Mesodermal cell (in vitro differentiated cells): ENCODE measurements around the gene KPNA3. TPM values are rescaled to one million over a fixed set of nuclear protein-coding genes. Genes with fewer than 3 reads are reported as not detected.

ENCODE experiments used
- H3K27ac ChIP-seq: 2 replicates; pipeline ENCODE4 v1.7.0; 2013; ENCODE audit warnings: mild to moderate bottlenecking, low read depth, low read length, moderate library complexity; ENCODE audit not compliant: severe bottlenecking
- H3K36me3 ChIP-seq: 2 replicates; pipeline ENCODE4 v1.7.1; 2013; ENCODE audit warnings: mild to moderate bottlenecking, low read length, moderate library complexity; ENCODE audit not compliant: control insufficient read depth, insufficient read depth
- H3K4me1 ChIP-seq: one replicate; pipeline ENCODE4 v1.7.1; 2013; ENCODE audit warnings: mild to moderate bottlenecking, low read length; ENCODE audit not compliant: insufficient read depth, control insufficient read depth, poor library complexity, severe bottlenecking
- H3K4me3 ChIP-seq: 2 replicates; pipeline ENCODE4 v1.7.0; 2013; ENCODE audit warnings: low read length, control low read depth, mild to moderate bottlenecking; ENCODE audit not compliant: insufficient read depth, poor library complexity, severe bottlenecking; ENCODE audit errors: extremely low read depth
- H3K9me3 ChIP-seq: 2 replicates; pipeline ENCODE4 v1.7.1; 2013; ENCODE audit warnings: mild to moderate bottlenecking, low read length, moderate library complexity; ENCODE audit not compliant: control insufficient read depth
- WGBS, 2 experiments: methylation state at CpG; one replicate each; pipeline ENCODE4 v1.1.5; 2013; ENCODE audit warnings: missing lambda C conversion rate in 2 of 2; ENCODE audit not compliant: insufficient coverage in 2 of 2; 5-methylcytosine and 5-hydroxymethylcytosine counted together
- polyA plus RNA-seq, 2 experiments: library from polyadenylated mRNA; stranded (reverse); fragments of 50-300 nt; gene quantifications; one replicate each; pipeline ENCODE4 v1.2.3, GENCODE V29; 2013

Gene KPNA3
- polyA plus RNA-seq (2013, experiment 1 of 2), result 46.4 TPM
- 53.0 TPM for polyA plus RNA-seq (2013, experiment 2 of 2)

DNA sequence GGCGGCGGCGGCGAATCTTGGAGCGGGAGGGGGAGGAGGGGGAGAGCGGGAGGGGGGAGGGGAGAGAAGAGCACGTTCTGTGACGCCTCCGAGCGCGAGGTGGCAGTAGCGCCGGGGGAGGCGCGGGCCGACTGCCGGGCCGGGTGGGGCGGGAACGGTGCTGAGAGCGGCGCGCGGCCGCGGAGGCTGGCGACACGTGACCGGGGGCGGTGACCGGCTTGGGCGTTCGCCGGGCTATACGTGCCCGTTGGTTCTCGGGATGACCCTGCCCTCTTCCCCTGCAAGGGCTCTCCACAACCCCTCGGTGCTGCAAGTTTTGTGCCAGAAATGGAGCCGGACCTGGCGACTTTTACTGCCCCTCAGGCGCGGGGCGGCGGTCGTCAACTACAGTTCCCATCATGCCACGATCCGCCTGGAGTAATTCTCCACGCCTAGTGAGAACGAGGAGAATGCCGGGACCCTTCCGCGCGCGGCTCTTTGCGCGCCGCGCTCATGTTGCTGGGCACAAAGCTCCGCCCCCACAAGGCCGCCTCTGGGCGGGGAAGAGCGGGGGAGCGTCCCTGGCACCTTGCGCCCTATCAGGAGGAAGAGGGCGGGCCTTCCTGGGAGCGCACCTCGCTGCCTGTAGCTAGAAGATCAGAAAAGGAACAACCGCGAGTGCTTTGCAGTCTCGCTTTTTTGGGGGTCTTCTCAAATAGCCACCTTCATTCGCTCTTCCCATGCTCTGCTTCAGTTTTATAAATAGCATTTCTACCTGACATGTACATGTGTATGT lies at the start of gene KPNA3:
KPNA3 (minus strand) TSS at position 133 of the 775 bp plus-strand sequence. CDS start 176 bp downstream, outside the sequence.
- WGBS, 2 experiments, result 0% methylated on average over 40 to 55 of the region's 71 CpGs
- peaks cover 5% of the 10 kb centered on the region for H3K4me1 ChIP-seq
- peak within 1 kb of the TSS; percentile 79 for H3K4me3 ChIP-seq
- no peaks in the 10 kb centered on the region for H3K9me3 ChIP-seq
- peak within 1 kb of the TSS; percentile 96 for H3K27ac ChIP-seq
- H3K36me3 ChIP-seq, result peaks cover 8% of the 10 kb centered on the region

GRCh38 chr13:49841964-49842363 lies 49.5 kb upstream of the KPNA3 start:
- no peak overlapping the region for H3K4me3 ChIP-seq
- H3K9me3 ChIP-seq, result no peaks in the 10 kb centered on the region
- H3K27ac ChIP-seq, result no peak overlapping the region
- no peaks in the 10 kb centered on the region for H3K36me3 ChIP-seq
- peaks cover 11% of the 10 kb centered on the region for H3K4me1 ChIP-seq
- WGBS, 2 experiments, result 80 to 93% methylated on average over 1 of the region's 2 CpGs

DNA sequence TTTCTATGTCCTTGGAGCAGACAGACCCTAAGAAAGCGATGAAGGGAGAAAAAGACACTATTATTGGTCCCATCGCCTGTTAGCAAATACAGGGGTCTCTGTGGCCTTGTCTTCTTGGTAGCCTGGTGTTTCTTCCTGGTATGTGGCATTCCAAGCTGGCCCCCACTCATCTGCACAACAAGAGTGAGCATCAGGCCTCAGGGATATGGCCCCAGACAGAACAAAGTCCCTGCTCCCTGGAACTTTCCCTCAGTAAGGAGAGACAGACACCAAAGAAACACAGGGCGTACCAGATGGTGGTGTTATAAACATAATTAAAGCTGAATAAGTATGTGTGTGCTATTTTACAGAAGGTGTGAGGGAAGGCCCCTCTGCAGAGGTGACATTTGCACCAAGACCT lies 48.2 kb upstream of the KPNA3 start:
- Histone ChIP-seq H3K4me3 (no peak overlapping the region), H3K4me1 (peaks cover 16% of the 10 kb centered on the region), H3K27ac (no peak overlapping the region), H3K36me3 (no peaks in the 10 kb centered on the region), H3K9me3 (no peaks in the 10 kb centered on the region)
- 80% methylated on average over 1 of the region's 3 CpGs; no CpG with 5 or more reads in 1 of the 2 experiments for WGBS, 2 experiments

GRCh38 chr13:49840266-49840665 lies 47.8 kb upstream of the KPNA3 start:
- Histone ChIP-seq H3K4me3 (no peak overlapping the region), H3K27ac (no peak overlapping the region), H3K36me3 (no peaks in the 10 kb centered on the region), H3K4me1 (peaks cover 16% of the 10 kb centered on the region), H3K9me3 (no peaks in the 10 kb centered on the region)
- WGBS, 2 experiments, result 88 to 95% methylated on average over 2 to 4 of the region's 4 CpGs

GRCh38 chr13:49838989-49839388 lies 46.5 kb upstream of the KPNA3 start:
- WGBS, 2 experiments, result 90 to 94% methylated on average over 2 to 3 of the region's 4 CpGs
- H3K9me3 ChIP-seq, result no peaks in the 10 kb centered on the region
- H3K36me3 ChIP-seq, result no peaks in the 10 kb centered on the region
- no peak overlapping the region for H3K4me3 ChIP-seq
- H3K27ac ChIP-seq, result no peak overlapping the region
- peaks cover 16% of the 10 kb centered on the region for H3K4me1 ChIP-seq

- Histone ChIP-seq H3K27ac (no peak overlapping the region), H3K4me3 (no peak overlapping the region), H3K36me3 (no peaks in the 10 kb centered on the region), H3K9me3 (no peaks in the 10 kb centered on the region), H3K4me1 (peaks cover 16% of the 10 kb centered on the region)
- WGBS, 2 experiments, result 44 to 49% methylated on average over 4 to 5 of the region's 5 CpGs
These were observed 44.0 kb upstream of the KPNA3 start for GRCh38 chr13:49836516-49836915.

- Histone ChIP-seq H3K4me1 (peaks cover 6% of the 10 kb centered on the region), H3K4me3 (no peak overlapping the region), H3K36me3 (no peaks in the 10 kb centered on the region), H3K27ac (no peak overlapping the region), H3K9me3 (no peaks in the 10 kb centered on the region)
- WGBS, 2 experiments, result 88 to 96% methylated on average over 4 of the region's 5 CpGs
These were observed 40.9 kb upstream of the KPNA3 start for GRCh38 chr13:49833402-49833801.

- H3K27ac ChIP-seq, result no peak overlapping the region
- H3K4me1 ChIP-seq, result peaks cover under 1% of the 10 kb centered on the region
- no peak overlapping the region for H3K4me3 ChIP-seq
- no peaks in the 10 kb centered on the region for H3K9me3 ChIP-seq
- WGBS, 2 experiments, result 92 to 93% methylated on average over 2 of the region's 4 CpGs
- no peaks in the 10 kb centered on the region for H3K36me3 ChIP-seq
These were observed 39.0 kb upstream of the KPNA3 start for GRCh38 chr13:49831455-49831854.

DNA sequence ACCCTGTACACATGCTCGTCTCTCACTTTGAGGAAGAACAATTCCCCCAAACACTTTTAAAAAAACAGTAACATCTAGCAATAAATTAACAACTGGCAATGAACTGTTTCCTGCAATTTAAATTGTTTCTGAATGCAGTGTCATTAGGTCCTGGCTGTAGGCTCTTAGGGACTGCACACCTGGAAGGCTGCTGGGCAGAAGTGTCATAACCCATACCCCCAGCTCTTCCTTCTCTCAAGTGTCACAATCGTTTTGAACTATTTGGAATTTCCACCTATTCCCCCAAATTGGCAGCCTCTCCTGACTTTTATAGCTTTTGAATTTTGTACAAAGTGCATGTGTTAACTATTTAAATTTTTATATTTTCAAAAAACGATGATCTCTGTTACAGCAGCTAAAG lies 38.2 kb upstream of the KPNA3 start:
- H3K27ac ChIP-seq, result no peak overlapping the region
- no peaks in the 10 kb centered on the region for H3K9me3 ChIP-seq
- no peak overlapping the region for H3K4me3 ChIP-seq
- no peaks in the 10 kb centered on the region for H3K4me1 ChIP-seq
- WGBS, 2 experiments, result 89 to 90% methylated on average over 1 to 3 of the region's 3 CpGs
- no peaks in the 10 kb centered on the region for H3K36me3 ChIP-seq

DNA sequence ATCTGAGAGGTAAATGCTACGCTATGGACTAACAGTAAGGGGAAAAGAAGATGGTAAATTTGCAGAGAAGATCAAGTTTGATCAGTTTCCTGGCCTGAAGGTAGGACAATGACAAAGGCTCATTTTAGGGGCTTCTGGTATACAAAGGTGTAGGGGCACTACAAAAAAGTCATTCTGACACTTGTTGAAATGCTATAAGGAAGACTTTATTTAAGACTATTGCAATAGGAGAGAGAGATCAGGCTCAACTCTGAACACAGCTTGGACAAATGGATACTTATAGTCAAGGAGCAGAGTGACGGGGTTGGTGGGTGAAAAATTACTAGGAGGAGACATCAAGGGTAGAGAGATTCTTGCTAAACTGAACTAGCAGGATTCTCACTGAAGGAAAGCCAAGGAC lies 37.2 kb upstream of the KPNA3 start:
- H3K4me3 ChIP-seq, result no peak overlapping the region
- 92 to 95% methylated on average over 2 of the region's 2 CpGs for WGBS, 2 experiments
- no peak overlapping the region for H3K27ac ChIP-seq
- H3K4me1 ChIP-seq, result no peaks in the 10 kb centered on the region
- no peaks in the 10 kb centered on the region for H3K9me3 ChIP-seq
- H3K36me3 ChIP-seq, result no peaks in the 10 kb centered on the region

DNA sequence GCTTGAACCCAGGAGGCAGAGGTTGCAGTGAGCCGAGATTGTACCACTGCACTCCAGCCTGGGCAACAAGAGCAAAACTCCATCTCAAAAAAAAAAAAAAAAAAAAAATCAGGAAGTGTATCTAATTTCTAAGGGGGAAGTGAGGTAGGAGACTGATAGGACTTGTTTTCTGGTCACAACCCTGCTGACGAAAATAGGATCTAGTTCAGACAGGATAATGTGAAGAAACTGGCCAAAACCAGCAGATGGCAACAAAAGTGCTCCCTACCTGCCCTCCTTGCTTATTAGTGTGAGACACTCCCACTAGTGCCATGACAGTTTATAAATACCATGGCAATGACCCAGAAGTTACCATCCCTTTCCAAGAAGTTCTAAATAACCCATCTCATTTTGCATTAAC lies 36.0 kb upstream of the KPNA3 start:
- 86% methylated on average over 1 of the region's 2 CpGs; no CpG with 5 or more reads in 1 of the 2 experiments for WGBS, 2 experiments
- H3K27ac ChIP-seq, result no peak overlapping the region
- H3K9me3 ChIP-seq, result no peaks in the 10 kb centered on the region
- H3K36me3 ChIP-seq, result no peaks in the 10 kb centered on the region
- H3K4me1 ChIP-seq, result no peaks in the 10 kb centered on the region
- H3K4me3 ChIP-seq, result no peak overlapping the region
